ENCODE results near the gene RPS3A. TPM values are rescaled to one million over a fixed set of nuclear protein-coding genes. Genes with fewer than 3 reads are reported as not detected.
"Not testable (repeated sequence)": the region's sequence is repeated elsewhere in the genome, so short reads cannot be mapped to it uniquely, and the experiment has no call there.

RPS3A gene
- total RNA-seq (2014; rRNA removed): 2,821 and 2,834 TPM in 2 replicates
- polyA plus RNA-seq (2012): 1,694 TPM

DNA sequence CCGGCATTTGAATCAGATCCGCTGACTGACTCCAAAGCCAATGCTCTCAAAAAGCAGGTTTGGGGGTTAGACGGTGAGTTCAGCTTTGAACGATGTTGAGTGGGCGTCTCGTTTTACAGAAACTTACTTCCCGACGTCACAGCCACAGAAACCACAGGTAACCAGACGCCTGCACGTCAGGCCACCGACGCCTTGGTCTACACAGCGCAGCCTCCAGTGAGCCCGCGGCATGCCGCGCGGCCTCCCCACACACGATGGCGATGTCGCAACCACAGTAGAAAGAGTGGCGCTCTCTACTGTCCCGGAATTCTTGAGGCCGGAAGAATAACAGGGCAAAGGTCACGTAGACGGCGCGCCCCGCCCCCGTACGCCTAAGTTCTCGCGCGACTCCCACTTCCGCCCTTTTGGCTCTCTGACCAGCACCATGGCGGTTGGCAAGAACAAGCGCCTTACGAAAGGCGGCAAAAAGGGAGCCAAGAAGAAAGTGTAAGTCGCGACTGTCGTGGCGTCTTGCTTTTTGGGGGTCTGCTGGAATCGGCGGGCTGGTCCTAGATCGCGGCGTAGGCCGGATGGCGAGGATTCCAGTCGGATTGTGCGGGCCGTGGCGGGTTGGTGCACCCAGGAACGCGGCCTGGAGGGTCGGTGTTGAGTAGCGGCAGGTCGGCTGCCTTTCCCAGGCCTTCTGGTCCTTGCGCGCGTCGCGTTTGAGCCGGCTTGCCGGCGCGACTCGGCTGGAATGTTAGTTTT, at the start of gene RPS3A:
RPS3A (plus strand) TSS at position 400 of the 747 bp plus-strand sequence; CDS start at position 425, 25 bp downstream.
- DNase-seq (ENCODE audit: low read depth): peak; percentile 96

DNA sequence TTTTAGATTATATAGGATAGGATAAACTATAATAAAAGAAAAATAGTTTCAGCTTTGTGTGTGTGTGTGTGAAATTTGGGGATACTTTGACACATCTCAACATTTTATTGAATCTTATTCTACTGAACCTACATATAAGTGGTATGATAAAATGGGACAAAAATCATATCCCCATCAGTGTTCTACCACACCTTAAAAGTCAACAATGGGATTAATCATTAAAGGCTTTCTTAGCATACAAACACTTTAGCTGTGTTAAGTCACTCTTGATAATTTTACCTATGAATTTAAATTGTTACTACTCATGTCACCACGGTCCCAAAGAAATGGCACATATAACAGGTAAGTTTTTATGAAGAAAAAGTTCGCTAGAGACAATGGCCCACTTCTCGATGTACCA, 46.6 kb upstream of the RPS3A start:
- no peak for DNase-seq (ENCODE audit: low read depth)

GRCh38 chr4:151055539-151055938, 43.9 kb upstream of the RPS3A start:
- no peak for DNase-seq (ENCODE audit: low read depth)

DNA sequence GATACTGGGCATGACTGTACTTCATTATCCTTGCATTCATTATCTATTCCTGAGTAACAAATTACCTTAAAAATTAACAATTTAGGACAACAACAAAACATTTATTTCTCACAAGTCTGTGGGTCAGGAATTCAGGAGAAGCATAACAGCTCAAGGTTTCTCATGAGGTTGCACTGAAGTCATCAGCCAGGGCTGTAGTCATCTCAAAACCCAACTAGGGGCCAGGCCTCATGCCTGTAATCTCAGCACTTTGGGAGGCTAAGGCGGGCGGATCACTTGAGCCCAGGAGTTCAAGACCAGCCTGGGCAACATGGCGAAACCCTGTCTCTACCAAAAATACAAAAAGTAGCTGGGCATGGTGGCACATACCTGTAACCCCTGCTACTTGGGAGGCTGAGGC, 36.3 kb upstream of the RPS3A start:
- DNase-seq (ENCODE audit: low read depth): not testable (repeated sequence)

- DNase-seq (ENCODE audit: low read depth): no peak
Measured at GRCh38 chr4:151067316-151067970, 32.0 kb upstream of the RPS3A start.

- DNase-seq (ENCODE audit: low read depth): no peak
Measured at GRCh38 chr4:151074416-151074916, 25.0 kb upstream of the RPS3A start.

DNA sequence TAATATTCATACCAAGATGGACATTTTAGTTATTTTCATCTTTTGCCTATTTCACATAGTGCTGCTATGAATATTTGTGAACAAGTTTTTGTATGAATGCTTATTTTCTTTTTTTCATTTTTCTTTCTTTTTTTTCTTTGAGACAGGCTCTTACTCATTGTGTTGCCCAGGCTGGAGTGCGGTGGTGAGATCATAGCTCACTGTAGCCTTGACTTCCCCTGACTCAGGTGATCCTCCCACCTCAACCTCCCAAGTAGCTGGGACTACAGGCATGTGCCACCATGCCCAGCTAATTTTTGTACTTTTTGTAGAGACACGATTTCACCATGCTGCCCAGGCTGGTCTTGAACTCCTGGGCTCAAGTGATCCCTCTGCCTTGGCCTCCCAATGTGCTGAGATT, 21.4 kb upstream of the RPS3A start:
- DNase-seq (ENCODE audit: low read depth): not testable (repeated sequence)

DNA sequence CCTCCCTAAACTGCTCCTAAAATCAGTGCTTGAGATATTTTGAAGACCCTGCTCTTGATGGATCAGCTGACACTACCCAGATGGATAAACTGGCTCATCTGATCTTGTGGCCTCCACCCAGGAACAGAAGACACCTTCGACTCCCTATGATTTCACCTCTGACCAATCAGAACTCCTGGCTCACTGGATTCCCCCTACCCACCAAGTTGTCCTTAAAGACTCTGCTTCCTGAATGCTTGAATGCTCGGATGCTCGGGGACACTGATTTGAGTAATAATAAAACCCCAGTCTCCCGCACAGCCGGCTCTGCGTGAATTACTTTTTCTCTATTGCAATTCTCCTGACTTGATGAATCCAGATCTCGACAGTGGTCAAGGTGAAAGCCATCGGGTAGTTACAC, 12.0 kb upstream of the RPS3A start:
- DNase-seq (ENCODE audit: low read depth): no peak

DNA sequence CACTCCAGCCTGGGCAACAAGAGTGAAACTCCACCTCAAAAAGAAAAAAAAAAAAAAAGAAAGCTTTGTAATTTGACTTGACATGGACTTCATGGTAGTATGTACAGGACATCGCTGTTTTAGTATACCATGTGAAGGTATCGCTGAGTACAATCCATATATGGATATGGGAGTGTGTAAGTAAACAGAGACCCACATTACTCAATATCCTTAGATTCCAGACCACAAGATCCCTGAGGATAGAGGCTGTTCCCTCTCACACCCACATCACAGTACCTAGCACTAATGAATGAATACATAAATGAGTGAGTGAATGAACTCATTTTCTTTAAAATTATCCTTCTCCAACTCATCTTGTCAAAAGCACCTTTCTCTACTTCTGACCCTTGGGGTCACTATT, 8.4 kb upstream of the RPS3A start:
- no peak for DNase-seq (ENCODE audit: low read depth)

DNA sequence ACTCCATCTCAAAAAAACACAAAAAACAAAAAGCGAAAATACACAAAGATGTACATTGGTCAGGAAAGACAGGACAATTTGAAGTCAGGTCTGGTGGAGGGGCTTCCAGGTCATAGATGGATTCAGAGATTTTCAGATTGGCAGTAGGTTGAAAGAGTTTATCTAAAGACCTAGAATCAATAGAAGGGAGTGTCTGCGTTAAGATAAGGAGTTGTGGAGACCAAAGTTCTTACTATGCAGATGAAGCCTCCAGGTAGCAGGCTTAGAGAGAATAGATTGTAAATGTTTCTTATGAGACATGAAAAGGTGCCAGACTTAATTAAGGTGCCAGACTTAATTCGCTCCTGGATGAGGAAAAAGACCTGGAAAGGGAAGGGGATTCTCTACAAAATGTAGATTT, 6.9 kb upstream of the RPS3A start:
- DNase-seq (ENCODE audit: low read depth): no peak

DNA sequence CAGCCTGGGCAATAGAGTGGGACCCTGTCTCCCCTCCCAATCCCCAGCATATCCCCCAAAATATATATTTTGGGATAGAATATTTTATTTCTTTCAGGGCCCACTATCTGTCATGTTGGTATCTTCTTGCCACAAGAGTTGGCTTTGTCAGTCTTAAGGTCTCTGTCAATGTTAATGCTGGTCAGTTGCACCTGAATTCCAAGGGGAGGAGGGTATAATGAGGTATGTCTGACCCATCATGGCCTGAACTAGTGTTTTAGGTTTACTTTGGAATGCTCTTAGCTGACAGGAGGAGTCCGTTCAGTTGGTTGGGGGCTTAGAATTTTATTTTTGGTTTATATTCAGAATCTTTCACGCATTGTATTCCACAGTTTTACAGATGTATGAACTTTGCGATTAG, 6.2 kb upstream of the RPS3A start:
- no peak for DNase-seq (ENCODE audit: low read depth)

DNA sequence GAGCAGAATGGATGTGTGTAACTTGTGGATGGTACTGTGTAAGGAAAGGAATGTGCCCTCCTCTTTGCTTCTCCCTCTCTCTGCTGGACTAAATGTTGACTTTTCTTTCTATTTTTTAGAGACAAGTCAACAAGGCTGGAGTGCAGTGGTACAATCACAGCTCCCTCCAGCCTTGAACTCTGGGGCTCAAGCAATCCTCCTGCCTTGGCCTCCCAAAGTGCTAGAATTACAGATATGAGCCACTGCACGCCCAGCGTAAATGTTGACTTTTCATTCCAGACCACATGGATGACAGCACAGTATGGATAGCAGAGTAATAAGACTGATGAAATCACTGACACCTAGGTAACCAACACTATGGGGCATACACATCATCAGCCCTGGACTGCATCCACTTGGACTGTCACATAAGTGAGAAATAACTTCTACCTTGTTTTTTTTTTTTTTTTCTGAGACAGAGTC, 5.1 kb upstream of the RPS3A start:
- no peak for DNase-seq (ENCODE audit: low read depth)

GRCh38 chr4:151095142-151095541, 4.3 kb upstream of the RPS3A start:
- DNase-seq (ENCODE audit: low read depth): no peak

DNA sequence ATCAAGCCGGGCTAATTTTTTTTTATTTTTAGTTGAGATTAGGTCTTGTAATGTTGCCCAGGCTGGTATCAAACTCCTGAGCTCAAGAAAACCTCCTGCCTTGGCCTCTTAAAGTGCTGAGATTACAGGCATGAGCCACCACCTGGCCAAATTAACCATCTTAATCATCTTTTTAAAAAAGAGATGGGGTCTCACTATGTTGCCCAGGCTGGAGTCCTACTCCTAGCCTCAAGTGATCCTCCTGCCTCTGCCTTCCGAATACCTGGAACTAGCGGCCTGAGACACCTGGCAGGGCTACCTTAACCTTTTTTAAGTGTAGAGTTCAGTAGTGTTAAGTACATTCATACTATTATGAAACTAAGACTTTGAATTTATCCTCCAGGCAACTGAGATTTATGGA, 1.7 kb upstream of the RPS3A start:
- no peak for DNase-seq (ENCODE audit: low read depth)

DNA sequence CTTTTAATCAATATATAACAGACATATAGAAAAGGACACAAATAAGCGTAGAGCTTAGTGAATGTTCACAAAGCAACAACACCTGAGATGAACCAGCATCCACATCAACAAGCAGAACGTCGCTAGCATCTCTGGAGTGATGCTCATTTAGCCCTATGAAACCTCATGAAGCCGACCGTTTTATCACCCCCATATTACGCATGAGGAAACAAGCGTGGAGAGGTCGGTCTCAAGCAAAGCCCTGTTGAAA, 524 bp upstream of the RPS3A start:
- DNase-seq (ENCODE audit: low read depth): no peak

GRCh38 chr4:151099976-151100417, 569 bp downstream of the RPS3A start:
- DNase-seq (ENCODE audit: low read depth): peak; percentile 20

GRCh38 chr4:151100531-151100930, 1.1 kb downstream of the RPS3A start:
- DNase-seq (ENCODE audit: low read depth): no peak

DNA sequence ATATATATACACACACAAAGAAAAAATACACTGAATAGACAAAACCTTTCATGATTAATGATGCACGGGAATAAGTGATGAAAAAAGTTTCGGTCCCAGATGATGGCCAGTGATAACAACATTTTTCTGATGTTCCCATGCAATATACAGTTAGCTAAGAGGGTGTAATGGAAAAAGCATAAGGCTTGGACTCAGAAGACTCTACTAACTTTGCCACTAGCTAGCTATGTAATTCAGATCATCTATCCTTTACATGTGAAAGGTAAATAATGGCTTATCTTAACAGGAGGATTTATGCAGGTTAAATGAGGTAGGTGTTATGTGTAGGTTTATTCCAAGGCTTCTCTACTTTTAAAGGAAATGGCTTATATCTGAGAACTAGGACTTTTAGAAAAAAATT, 4.3 kb downstream of the RPS3A start:
- no peak for DNase-seq (ENCODE audit: low read depth)

GRCh38 chr4:151104621-151105020, 5.2 kb downstream of the RPS3A start:
- DNase-seq (ENCODE audit: low read depth): no peak

DNA sequence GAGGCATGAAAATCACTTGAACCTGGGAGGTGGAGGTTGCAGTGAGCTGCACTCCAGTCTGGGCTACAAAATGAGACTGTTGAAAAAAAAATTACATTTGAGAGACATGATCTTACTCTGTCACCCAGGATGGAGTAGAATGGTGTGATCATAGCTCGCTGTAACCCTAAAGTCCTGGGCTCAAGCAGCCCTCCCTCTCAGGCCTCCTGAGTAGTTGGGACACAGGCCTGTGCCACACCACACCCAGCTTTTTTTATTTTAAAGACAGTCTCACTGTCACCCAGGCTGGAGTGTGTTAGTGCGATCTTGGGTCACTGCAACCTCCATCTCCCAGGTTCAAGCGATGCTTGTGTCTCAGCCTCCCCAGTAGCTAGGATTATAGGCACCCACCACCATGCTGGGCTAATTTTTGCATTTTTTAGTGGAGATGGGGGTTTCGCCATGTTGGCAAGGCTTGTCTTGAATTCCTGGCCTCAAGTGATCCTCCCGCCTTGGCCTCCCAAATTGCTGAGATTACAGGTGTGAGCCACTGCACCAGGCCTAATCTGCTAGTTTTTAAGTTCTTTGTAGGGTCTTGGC, 6.1 kb downstream of the RPS3A start:
- DNase-seq (ENCODE audit: low read depth): no peak

DNA sequence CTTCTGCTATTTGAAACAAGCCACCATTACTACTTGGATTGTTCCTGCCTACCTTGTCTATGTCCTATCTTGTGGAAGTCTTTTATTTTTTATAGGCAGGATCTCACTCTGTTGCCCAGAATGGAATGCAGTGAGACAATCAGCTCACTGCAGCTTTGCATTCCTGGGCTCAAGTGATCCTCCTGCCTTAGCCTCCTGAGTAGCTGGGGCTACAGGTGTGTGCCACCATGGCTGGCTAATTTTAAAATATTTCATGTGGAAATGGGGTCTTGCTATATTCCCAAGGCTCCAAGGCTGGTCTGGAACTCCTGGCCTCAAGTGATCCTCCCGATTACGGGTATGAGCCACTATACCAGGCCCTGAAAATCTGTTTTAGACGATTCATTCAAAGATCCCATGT, 7.6 kb downstream of the RPS3A start:
- DNase-seq (ENCODE audit: low read depth): no peak

GRCh38 chr4:151110236-151110635, 10.8 kb downstream of the RPS3A start:
- no peak for DNase-seq (ENCODE audit: low read depth)

DNA sequence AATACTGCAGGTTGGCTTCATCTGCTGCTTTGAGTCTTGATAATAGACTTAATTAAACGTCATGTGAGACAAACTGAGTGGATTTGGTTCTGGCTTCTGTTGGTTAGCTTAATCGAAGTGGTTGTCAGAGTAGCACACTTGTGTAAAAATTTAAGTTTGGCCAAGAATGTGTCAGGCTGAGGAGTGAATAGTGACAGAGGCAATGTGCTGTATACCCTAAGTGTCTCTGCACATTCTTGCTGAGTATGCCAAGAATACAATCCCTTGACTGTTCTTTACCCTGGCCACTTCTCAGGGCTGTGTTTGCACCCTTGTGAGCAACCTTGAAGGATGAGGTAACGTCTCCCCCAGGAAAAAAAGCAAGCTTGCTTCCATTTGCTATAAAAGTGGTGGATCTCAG, 14.9 kb downstream of the RPS3A start:
- DNase-seq (ENCODE audit: low read depth): no peak

Data from LHCN-M2 (cell line).